ENCODE data around the gene SLC16A9.

Gene SLC16A9

DNA sequence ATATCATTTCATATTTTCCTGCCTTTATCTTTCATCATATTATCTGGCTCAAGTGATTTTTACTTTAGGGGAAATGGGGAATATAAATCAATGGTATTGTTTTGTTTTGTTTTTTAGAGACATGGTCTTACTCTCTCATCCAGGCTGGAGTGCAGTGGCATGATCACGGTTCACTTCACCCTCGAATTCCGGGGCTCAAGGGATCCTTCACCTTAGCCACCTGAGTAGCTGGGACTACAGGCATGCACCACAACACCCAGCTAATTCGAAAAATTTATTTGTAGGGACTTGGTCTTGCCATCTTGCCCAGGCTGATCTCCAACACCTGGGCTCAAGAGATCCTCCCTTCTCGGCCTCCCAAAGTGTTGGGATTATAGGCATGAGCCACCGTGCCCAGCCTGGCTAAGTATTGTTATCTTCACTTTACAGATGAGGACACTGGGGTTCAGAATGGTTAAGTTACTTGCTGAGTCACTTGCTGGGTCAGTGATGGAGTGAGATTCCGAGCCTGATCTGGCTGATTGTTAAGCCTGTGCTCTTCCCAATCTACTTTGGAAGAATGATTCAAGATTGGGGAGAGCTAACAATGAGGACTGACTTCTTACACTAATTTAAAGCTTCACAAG is 3.7 kb upstream of the SLC16A9 start:
- DNase-seq = no peak

DNA sequence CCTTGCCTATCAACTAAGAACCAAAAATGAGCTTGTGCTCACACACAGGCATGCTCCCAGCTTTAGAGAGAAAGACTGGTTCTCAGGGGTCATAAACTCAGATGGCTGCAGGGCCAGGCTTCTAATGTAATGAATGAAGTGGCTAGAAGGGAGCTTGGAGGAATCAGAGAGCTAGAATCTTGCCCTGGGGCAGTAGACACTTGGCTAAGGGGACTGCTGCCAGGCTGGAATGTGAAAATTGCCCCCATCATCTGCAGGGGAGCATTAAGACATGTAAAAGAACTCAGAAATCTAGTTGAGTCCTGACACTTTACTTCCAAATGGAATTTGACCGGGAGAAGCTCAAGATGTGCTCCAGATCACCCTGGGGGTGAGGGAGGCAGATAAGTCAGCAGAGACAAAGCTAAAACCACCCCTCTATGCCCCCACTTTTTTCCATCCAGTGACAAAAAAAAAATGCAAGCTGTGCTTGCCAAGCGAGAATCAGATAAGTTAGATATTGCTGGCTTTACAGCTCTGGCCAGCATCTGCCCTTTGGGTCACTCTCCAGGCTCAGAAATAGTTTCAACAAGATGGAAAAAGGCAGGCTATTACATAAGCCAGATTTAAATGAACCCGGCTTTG is 2.3 kb upstream of the SLC16A9 start:
- DNase-seq = no peak

DNA sequence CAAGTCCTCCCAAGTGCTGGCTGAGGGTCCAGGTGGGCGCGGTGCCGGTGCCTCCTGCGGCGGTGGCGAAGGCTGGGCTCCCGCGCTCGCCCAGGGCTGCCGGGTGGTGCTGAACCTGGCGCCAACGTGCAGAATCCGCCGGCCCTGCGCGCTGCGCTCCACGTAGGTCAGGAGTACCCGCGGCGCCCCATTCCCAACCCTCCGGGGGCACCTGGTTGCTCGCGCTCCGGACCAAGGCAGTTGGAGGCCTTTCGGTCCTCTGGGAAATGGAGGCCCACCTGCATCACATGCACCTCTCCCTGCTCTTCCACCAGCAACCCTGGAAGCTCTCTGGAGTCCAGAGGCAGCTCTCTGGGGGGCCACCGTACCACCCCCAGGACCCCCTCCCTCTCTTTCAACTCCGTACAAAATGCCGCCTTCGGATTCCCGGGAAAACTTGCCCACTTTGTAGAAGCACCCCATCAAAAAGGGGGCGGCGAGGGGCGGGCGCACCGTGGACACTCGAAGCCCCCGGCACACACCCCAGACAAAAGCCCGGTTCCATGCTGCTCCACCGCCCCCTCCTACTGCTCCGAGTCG is 745 bp downstream of the SLC16A9 start:
- DNase-seq = peak in 1 of 2 experiments; percentile 25

DNA sequence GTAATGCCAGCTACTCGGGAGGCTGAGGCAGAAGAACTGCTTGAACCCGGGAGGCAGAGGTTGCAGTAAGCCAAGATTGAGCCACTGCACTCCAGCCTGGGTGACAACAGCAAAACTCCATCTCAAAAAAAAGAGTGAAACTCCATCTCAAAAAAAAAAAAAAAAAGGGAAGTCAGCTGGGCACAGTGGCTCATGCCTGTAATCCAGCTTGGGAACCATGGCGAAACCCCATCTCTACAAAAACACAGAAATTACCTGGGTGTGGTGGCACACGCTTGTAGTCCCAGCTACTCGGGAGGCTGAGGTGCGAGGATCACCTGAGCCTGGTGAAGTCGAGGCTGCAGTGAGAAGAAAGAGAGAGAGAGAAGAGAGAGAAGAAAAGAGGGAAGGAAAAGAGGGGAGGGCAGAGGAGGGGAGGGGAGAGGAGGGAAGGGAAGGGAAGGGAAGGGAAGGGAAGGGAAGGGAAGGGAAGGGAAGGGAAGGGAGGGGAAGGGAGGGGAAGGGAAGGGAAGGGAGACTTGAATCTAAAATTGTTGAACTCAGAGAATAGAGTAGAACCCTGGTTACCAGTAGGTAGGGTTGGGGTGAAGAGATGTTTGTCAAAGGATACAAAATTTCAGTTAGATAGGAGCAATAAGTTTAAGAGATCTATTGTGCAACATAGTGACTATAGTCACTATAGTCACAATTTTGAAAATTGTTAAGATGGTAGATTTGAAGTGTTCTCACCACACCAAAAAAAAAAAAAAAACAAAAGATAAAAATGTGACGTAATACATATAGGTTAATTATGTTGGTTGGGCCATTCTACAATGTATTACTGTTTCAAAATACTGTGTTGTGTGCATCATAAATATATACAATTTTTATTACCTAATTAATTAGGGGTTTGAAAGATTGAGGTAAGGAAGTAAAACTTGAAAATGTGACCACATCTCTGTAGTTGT is 2.5 kb downstream of the SLC16A9 start:
- no peak for DNase-seq

DNA sequence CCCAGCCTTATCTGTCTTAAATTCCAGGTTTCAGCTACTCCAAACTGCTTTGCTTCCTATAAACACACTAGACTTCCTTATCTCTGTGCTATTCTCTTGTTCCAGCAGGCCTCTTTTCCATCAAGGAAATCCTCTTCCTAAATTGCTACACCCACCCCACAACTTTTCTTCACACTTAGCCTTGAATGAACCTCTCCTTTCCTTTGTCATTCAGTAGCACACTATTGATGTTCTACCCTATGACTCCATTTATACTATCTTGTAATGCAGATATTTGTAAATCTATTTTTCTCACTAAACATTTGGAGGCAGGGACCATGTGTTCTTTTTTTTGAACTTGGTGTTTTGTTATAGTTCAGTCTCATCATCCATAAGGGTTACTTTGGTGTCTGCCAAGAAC is 3.7 kb downstream of the SLC16A9 start:
- no peak for DNase-seq

DNA sequence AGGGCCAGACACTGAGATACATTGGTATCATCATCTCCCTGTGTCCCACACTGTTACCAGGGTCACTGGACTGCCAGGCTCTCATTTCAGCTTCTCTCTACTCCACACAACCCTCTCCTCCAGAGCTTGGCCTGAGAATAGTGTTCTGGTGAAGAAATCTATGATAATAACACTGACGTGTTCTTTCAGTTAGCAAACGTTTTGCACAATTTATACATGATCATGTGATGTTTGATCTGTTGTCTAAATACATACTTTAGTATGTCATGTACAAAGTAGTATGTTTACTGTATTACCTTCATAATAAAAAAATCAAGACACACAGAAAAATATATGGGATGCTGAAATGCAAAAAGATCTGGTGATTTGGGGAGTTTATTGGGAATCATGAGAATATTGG is 5.0 kb downstream of the SLC16A9 start:
- no peak for DNase-seq

DNA sequence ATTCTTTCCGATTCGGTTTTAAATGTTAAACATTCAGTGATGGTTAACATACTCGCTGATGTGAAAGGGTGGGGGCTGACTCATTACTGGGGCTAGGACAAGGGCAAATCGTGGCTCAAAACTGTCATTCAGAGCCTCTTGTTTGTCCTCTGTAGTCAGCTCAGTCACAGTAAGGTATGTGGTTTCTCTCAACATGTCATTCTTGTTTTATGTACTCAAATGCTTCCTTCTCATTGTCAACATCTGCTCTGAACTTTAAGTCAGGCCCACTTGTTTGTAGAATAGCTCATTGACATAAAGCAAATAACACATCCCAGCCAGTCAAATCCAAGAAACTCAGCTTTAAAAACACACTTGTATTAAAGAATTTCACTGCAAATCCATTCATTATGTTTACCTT is 7.3 kb downstream of the SLC16A9 start:
- no peak for DNase-seq

DNA sequence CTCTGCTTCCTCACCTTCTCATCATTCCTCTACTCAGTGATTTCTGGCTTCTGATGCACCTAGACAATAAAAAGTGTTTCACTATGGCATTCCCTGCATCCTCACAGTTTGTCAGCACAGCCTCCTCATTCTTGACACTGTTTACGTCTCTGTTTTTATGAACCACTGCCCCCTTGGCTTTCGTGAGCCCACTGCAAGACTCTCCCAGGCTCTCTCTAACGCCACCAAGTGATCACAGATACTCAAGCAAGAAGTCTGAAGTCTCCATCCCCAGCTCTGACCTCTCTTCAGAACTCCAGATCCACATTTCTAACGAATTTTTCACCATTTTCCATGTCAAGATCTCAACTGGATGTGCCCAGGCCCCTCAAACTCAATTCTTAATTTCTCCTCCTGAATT is 8.9 kb downstream of the SLC16A9 start:
- peak in 1 of 2 experiments; percentile 26 for DNase-seq

DNA sequence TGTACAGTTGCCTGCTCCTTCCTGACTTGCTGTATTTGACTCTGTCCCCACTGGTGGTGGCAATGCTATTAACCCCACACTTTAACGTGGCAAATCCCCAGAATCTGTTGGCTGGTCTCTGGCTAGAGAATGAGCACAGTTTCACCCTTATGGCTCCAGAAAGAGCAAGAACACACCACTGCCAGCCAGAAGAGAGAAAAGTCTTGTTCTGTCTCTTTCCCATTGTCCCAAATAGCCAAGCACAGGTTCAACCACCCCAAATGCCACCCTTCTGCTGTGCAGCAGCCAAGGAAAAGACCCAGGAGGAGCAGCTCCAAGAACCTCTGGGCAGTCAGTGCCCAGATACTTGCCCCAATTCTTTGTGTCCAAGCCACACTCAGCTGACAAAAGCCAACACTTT is 11.3 kb downstream of the SLC16A9 start:
- DNase-seq = no peak

DNA sequence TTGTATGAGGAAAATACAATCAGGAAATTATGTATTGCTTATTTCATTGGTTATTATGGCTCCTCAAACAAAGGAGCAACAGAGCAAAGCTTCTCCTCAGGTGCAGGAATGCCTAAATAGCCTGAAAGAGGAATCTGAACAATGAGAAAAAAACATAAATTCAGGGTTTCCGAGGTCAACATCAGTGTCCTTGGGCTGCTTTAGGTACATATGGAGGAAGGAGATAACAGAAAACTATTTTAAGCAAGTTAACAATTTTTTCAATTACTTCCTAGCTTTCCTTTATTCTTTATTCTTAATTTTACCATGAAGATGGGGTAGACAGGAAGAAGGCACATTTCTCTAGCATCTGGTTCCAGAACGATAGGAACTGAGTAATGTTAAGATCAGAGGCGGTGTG is 14.0 kb downstream of the SLC16A9 start:
- no peak for DNase-seq

DNA sequence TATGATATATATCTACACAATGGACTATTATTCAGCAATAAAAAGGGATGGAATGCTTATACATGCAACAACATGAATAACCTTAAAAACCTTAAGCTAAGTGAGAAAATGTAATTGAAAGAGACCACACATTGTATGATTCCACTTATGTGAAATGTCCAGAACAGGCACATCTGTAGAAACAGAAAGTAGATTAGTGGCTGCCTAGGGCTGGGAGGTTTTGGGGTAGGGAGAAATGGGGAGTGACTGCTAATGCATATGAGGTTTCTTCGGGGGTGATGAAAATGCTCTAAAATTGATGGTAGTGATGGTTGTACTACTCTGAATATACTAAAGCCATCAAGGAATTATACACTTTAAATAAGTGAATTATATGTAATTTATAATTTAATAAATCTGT is 14.7 kb downstream of the SLC16A9 start:
- DNase-seq = no peak

DNA sequence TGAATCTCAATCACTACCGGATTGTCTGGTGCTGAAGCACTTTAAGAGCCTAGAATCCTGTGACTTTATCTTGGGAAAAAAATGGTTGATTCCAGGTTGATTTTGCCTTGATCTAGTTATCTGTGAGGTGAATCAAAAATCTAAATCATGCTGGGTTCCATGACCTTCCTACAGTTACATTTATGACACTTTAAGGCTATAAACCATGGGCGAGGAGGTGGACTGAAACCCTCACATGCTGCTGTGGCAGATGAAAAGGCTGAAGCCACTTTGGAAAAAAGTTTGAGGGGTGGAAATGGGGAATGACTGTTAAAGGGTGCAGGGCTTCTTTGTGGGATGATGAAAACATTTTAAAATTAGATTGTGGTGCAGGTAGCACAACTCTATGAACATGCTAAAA is 17.5 kb downstream of the SLC16A9 start:
- no peak for DNase-seq

DNA sequence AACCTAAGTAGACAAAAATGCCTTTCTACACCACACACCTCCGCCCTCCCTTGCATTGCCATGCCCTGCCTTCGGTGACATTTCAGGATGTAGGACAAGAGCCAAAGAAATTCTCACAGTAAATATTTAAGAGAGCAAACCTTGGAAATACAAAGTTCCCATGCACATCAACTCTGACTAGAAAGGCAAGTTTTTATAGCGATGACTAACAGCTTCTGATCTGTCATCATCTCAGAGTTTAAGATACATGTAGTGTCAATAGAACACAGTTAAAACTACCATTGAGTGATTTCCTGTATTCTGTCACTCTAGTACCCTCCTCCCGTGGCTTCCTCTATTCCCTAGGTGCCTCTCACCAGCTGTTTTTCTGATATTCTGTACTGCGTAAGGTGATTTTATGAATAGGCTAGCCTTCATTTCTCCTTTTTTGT is 20.7 kb downstream of the SLC16A9 start:
- DNase-seq = no peak

DNA sequence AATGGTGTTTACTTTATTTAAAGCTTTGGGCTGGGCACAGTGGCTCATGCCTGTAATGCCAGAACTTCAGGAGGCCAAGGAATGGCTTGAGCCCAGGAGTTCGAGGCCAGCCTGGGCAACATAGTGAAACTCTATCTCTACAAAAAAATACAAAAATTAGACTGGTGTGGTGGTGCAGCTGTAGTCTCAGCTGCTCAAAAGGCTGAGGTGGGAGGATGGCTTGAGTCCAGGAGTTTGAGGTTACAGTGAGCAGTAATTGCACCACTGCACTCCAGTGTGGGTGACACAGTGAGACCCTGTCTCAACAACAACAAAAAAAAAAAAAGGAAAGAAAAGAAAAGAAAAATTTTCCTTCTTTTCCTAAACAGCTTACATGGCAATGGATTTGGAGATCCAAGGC is 22.0 kb downstream of the SLC16A9 start:
- no peak for DNase-seq

DNA sequence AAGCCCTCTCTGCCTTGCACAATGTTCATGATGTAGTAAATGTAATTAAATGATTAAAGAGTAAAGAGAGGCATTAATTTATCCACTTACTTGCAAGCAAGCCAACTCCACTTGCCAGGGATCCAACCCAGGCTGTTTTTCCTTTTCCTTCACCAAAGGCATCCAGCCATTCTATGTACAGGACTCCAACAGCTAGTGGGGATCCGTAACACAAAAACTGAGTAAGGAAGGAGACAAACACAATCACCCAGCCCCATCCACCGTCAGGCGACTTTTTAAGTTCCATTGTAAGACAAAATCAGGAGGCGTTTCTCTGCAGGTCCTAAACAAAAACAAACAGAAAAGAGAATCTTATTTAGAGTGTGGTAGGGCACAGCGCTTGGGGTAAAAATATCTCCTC is 25.6 kb downstream of the SLC16A9 start:
- no peak for DNase-seq

DNA sequence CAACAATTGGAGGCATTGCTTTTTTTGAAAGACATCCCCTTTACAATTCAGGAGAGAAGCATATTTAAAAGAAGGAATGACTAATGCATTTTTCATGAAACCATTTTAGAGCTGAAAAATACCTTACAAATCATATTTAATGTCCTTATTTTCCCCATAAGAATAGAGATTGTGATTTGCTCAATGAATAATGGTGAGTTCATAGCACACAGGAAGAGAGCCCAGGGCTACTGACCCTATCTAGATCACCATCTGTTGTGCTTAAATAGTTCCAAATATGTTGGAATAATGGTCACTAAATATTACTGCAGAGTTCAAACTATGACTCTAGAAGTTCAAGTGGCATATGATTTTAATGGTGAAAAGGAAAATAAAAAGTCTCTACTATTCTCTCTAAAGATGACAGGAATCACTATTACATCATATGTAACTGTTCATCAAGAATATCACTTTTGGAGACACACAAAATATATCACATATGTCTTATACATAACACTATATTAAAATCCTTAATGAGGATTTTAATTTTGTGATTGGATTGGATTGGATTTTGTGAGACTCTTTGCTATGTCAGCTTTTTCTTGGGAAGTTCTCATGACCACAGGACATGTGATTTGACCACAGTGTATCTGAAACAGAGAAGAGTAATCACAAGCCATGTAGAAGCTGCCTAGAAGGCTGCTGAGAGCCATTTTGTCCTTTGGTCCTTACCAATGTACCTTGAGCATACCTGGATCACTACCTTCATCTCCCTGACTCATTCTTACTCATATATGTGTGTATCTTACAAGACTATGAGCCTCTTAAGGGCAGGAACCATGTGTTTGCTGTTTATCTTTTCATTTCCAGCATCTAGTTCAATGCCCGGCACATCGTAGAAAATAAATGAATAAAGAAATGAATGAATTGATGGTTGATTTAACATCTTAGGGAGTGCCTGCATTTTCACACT is 26.4 kb downstream of the SLC16A9 start:
- DNase-seq = no peak

DNA sequence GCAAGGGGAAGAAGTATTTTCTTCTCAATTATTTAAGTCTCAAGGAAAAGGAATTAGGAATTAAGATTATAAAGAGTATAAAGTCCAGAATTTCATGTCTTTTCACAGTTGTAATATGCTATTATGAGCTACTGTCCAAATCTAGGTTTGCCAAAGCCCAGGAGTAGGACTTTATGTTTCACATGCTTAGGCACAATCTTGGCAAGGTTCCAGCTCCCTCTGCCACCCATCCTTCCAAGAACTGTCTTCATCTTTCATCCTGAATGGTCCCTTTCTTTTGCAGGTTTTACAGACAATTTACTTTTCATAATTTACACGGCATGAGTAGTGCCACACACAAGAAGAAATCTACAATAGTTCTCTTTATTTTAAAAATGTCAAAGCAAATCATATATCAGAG is 29.5 kb downstream of the SLC16A9 start:
- no peak for DNase-seq

DNA sequence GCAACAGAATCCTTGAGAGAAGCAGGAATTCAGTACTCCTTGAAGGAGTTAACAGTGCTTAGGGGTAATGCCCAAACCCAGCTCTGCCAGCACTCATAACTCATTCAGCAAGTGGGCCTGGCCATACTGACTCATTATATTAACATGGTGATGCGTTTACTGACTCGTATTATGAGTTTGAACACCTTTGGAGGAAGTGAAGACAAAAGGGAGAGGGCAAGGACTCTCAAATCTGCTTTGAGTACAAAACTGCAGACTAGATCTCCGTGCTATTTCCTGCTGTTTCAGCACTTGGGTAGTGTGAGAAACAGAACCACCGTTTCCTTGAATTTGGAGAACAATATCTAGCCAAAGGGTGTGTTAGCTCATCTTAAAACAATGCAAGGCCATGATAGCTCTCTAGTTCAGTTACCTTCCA is 30.8 kb downstream of the SLC16A9 start:
- peak in 1 of 2 experiments; percentile 44 for DNase-seq

DNA sequence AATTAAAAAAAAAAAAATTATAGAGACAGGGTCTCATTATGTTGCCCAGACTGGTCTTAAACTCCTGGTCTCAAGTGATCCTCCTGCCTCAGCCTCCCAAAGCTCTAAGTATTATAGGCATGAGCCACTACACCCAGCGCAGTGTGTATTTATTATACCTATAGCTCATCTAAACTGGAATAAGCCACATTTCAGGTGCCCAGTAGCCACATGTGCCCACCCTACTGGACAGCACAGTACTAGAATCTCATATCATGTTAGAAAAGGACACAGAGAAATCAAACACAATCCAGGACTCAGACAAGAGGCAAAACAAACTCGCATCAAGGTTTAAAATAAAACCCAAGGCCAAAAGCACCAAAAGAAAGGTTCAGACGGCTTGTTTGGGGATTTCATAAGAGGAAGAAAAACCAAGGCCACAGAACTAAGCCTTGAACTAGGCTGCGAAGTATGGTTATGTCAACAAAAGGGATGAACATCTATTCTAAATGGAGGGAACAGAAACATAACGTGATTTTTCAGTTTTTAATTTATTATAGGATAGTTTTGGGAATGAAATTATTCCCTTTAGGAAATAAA is 32.3 kb downstream of the SLC16A9 start:
- no peak for DNase-seq

DNA sequence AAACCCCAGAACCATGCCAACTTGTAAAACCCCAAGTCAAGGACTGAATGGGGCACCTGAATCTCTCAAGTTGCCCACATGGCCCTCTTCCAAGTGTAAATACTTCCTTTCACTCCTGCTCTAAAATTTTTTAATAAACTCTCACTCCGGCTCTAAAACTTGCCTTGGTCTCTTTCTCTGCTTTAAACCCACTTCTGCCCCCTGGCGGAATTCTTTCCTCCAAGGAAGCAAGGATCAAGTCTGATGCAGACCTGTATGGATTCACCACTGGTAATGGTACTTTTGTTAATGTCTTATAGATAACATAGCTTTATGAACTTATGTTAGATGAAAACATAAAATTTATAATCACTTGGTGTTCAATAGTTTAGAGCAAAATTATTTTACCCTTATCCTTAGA is 33.8 kb downstream of the SLC16A9 start:
- DNase-seq = no peak

DNA sequence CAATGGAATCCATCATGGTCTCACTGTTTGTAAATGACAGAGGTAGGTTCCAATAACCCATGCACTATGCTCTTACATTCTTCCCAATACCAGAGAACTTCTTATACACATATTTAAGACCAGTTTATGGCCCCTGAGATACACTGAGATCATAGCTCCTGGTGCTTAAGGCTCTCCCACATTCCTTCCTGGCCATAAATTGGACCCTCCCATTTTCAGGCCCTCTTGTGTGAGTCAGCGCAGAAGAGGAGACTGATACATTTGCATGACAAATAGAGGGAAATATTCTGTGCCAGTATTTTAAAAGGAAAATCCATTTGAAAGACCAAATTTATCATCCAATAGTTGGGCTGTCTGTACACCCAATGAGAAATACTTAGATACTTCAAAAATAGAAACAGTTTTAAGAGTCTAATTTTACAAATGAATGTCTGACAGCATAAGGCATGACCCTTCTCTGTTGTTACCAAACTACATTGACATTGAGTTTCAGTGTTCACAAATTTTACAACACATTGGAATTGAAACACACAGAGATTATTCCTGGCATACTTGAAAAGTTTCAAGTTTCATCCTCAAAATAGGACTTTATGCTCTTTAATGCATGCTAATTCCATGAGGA is 35.3 kb downstream of the SLC16A9 start:
- no peak for DNase-seq
